ENCODE measurements around the gene LCN9.

LCN9 gene

GRCh38 chr9:135693265-135693664, 30.2 kb downstream of the LCN9 start:
- no peaks in the 10 kb centered on the region for H3K36me3 ChIP-seq (ENCODE audit: control insufficient read depth, insufficient read depth, low read length)
- H3K27me3 ChIP-seq (replicated peaks; ENCODE audit: control insufficient read depth, insufficient read depth, low read length), result no peaks in the 10 kb centered on the region; the same call in none of the 2 replicates
- TF ChIP-seq, protein P1, sequence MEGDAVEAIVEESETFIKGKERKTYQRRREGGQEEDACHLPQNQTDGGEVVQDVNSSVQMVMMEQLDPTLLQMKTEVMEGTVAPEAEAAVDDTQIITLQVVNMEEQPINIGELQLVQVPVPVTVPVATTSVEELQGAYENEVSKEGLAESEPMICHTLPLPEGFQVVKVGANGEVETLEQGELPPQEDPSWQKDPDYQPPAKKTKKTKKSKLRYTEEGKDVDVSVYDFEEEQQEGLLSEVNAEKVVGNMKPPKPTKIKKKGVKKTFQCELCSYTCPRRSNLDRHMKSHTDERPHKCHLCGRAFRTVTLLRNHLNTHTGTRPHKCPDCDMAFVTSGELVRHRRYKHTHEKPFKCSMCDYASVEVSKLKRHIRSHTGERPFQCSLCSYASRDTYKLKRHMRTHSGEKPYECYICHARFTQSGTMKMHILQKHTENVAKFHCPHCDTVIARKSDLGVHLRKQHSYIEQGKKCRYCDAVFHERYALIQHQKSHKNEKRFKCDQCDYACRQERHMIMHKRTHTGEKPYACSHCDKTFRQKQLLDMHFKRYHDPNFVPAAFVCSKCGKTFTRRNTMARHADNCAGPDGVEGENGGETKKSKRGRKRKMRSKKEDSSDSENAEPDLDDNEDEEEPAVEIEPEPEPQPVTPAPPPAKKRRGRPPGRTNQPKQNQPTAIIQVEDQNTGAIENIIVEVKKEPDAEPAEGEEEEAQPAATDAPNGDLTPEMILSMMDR (IDR thresholded peaks at IDR 0.05; ENCODE audit: insufficient read depth, low read length, poor library complexity, severe bottlenecking), result no peak
- no peak overlapping the region for H3K4me3 ChIP-seq (replicated peaks; ENCODE audit: low read depth, low read length)
- DNase-seq (ENCODE audit: extremely low read depth, insufficient read length), result no peak

DNA sequence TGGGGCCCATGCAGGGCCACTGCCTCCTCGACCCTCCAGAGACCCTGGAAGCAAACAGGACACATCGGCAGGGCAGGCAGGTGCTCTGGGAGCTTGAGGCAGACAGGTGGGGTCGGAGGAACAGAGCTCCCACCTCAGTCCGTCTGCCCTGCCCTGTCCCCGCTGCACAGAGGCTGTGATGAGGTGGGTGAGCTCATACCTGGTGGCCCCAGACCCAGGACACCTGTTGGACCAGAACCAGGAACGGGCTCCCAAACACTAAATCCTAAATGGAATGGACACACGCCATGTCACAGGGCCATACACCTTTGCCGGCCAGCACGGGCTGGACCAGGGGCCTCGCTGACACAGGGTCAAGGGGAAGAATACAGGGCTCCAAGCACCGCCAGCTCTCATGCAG, 30.7 kb downstream of the LCN9 start:
- H3K4me3 ChIP-seq (replicated peaks; ENCODE audit: low read depth, low read length), result no peak overlapping the region
- DNase-seq (ENCODE audit: extremely low read depth, insufficient read length), result no peak
- H3K36me3 ChIP-seq (ENCODE audit: control insufficient read depth, insufficient read depth, low read length), result no peaks in the 10 kb centered on the region
- no peaks in the 10 kb centered on the region; the same call in none of the 2 replicates for H3K27me3 ChIP-seq (replicated peaks; ENCODE audit: control insufficient read depth, insufficient read depth, low read length)
- TF ChIP-seq, protein P1 (IDR thresholded peaks at IDR 0.05; ENCODE audit: insufficient read depth, low read length, poor library complexity, severe bottlenecking), result no peak

DNA sequence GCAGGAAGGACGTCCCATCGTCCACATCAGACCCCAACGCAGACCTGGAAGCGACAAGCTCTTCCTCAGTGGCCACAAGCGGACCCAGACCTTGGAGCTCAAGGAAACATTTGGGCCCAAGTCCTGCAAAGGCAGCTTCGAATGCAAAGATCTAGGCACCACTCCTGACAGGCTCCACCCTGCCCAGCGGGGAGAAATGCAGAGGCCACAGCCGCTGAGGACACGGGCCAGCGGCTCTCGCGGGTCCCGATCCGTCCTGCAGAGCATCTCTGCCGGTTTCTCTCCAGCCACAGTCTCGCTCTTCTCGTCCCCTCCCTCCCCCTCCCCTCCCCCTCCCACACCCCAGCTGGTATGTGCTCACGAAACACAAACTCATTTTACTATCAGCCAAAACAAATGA, 31.3 kb downstream of the LCN9 start:
- no peak overlapping the region for H3K4me3 ChIP-seq (replicated peaks; ENCODE audit: low read depth, low read length)
- TF ChIP-seq, protein P1 (IDR thresholded peaks at IDR 0.05; ENCODE audit: insufficient read depth, low read length, poor library complexity, severe bottlenecking), result no peak
- no peaks in the 10 kb centered on the region for H3K36me3 ChIP-seq (ENCODE audit: control insufficient read depth, insufficient read depth, low read length)
- no peaks in the 10 kb centered on the region; the same call in none of the 2 replicates for H3K27me3 ChIP-seq (replicated peaks; ENCODE audit: control insufficient read depth, insufficient read depth, low read length)
- DNase-seq (ENCODE audit: extremely low read depth, insufficient read length), result no peak

- Histone ChIP-seq H3K27me3 (replicated peaks; ENCODE audit: control insufficient read depth, insufficient read depth, low read length) (no peaks in the 10 kb centered on the region; the same call in none of the 2 replicates), H3K4me3 (replicated peaks; ENCODE audit: low read depth, low read length) (no peak overlapping the region), H3K36me3 (ENCODE audit: control insufficient read depth, insufficient read depth, low read length) (no peaks in the 10 kb centered on the region)
- DNase-seq (ENCODE audit: extremely low read depth, insufficient read length), result no peak
- TF ChIP-seq, protein P1 (IDR thresholded peaks at IDR 0.05; ENCODE audit: insufficient read depth, low read length, poor library complexity, severe bottlenecking), result no peak
These were observed 31.9 kb downstream of the LCN9 start for GRCh38 chr9:135695036-135695435.

DNA sequence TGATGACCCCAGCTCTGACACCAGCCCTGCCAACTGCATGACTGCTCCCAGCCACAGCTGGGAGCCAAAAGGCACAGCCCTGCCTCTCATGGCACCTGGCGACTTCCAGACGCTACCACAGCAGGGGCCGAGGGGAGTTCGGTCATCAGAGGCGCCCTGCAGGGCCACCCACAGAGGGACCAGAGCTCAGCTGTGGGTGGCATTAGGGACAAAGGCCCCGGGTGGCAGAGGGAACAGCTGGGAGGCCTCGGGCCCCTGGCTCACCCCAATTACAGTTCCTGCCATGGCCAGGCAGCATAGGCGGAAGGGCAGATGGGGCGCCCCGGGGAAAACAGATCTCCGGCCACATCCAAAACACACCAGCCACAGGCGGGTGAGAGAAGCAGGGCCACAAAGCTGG, 32.5 kb downstream of the LCN9 start:
- Histone ChIP-seq H3K36me3 (ENCODE audit: control insufficient read depth, insufficient read depth, low read length) (no peaks in the 10 kb centered on the region), H3K27me3 (replicated peaks; ENCODE audit: control insufficient read depth, insufficient read depth, low read length) (no peaks in the 10 kb centered on the region; the same call in none of the 2 replicates), H3K4me3 (replicated peaks; ENCODE audit: low read depth, low read length) (no peak overlapping the region)
- TF ChIP-seq, protein P1 (IDR thresholded peaks at IDR 0.05; ENCODE audit: insufficient read depth, low read length, poor library complexity, severe bottlenecking), result no peak
- DNase-seq (ENCODE audit: extremely low read depth, insufficient read length), result no peak

DNA sequence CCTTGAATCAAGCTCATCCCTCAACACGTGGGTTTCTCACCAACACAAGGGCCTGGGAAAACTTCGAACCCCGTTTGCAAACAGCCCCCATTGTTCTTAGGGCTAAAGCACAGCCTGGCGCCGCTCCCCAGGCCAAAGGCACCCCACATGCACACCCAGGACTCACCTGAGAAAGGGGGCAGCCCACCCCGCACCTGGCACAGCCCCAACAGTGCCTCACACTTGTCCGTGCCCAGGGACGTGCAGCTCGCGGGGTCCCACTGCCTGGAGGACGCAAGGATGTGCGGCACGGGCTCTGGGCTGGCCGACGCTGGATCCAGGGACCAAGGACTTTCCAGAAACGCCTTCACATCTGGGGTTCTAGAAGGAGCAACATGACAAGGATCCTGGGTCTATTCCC, 33.3 kb downstream of the LCN9 start:
- Histone ChIP-seq H3K27me3 (replicated peaks; ENCODE audit: control insufficient read depth, insufficient read depth, low read length) (no peaks in the 10 kb centered on the region; the same call in none of the 2 replicates), H3K4me3 (replicated peaks; ENCODE audit: low read depth, low read length) (no peak overlapping the region), H3K36me3 (ENCODE audit: control insufficient read depth, insufficient read depth, low read length) (no peaks in the 10 kb centered on the region)
- DNase-seq (ENCODE audit: extremely low read depth, insufficient read length), result no peak
- TF ChIP-seq, protein P1 (IDR thresholded peaks at IDR 0.05; ENCODE audit: insufficient read depth, low read length, poor library complexity, severe bottlenecking), result no peak

Measured in GM06990 (cell line).